ENCODE data around the gene SMIM45.
A peak's percentile ranks its signal among the peaks of the same experiment; 100 is the strongest.

SMIM45 gene

GRCh38 chr22:41976961-41977566 is 25.1 kb downstream of the SMIM45 start:
- Histone ChIP-seq H3K4ac (ENCODE audit: low read length) (no peak overlapping the region), H4K8ac (ENCODE audit: low read depth, low read length) (no peak overlapping the region), H3K4me1 (ENCODE audit: control insufficient read depth in 2 of 2, insufficient read depth in 1 of 2, low read depth in 1 of 2, low read length in 2 of 2) (peaks cover 10 to 12% of the 10 kb centered on the region in 2 donors), H2BK120ac (ENCODE audit: low read depth, low read length) (no peak overlapping the region), H3K14ac (ENCODE audit: low read length) (peak overlapping the region; percentile 84), H3K4me2 (ENCODE audit: insufficient read depth, low read length, poor library complexity, severe bottlenecking) (peak overlapping the region; percentile 93), H3K79me1 (ENCODE audit: low read depth, low read length) (no peaks in the 10 kb centered on the region), H3K9ac (ENCODE audit: low read depth, low read length, poor library complexity) (peak overlapping the region; percentile 95), H3K27ac (replicated peaks; ENCODE audit: low read length) (no peak overlapping the region), H3K27me3 (ENCODE audit: control insufficient read depth in 3 of 3, insufficient read depth in 3 of 3, low read depth in 1 of 3, low read length in 3 of 3) (peaks cover 0 to 18% (median 11%) of the 10 kb centered on the region in 3 experiments), H2AFZ (ENCODE audit: low read length) (peak overlapping the region; percentile 92), H3K36me3 (replicated peaks in 1 of 2; ENCODE audit: control insufficient read depth in 2 of 2, insufficient read depth in 2 of 2, low read length in 2 of 2) (peaks cover 0 to 12% of the 10 kb centered on the region in 2 donors), H2BK12ac (ENCODE audit: low read length) (peak overlapping the region; percentile 24), H3K4me3 (ENCODE audit: low read length in 2 of 2) (peak overlapping the region; percentile 85 to 95), H2AK5ac (ENCODE audit: low read depth, low read length) (peak overlapping the region; percentile 54), H2BK15ac (ENCODE audit: low read length) (peak overlapping the region; percentile 64), H2BK5ac (ENCODE audit: low read length) (no peak overlapping the region), H4K91ac (ENCODE audit: low read depth, low read length, poor library complexity) (peak overlapping the region; percentile 60), H3K23ac (ENCODE audit: low read depth, low read length, poor library complexity) (peak overlapping the region; percentile 90), H3K9me3 (replicated peaks in 1 of 2; ENCODE audit: control insufficient read depth in 2 of 2, insufficient read depth in 1 of 2, low read depth in 1 of 2, low read length in 2 of 2) (no peaks in the 10 kb centered on the region), H3K18ac (ENCODE audit: low read length) (peak overlapping the region; percentile 97)
- no CpG with 5 or more reads among the region's 46 CpGs for WGBS, 2 donors (ENCODE audit: extremely low coverage in 2 of 2, insufficient read length in 2 of 2, insufficient replicate concordance in 1 of 2)
- DNase-seq (ENCODE audit: low spot score) = no peak

- H3K14ac ChIP-seq (ENCODE audit: low read length) = no peak overlapping the region
- no peak overlapping the region for H4K91ac ChIP-seq (ENCODE audit: low read depth, low read length, poor library complexity)
- peaks cover 0 to 22% of the 10 kb centered on the region in 2 donors for H3K36me3 ChIP-seq (replicated peaks in 1 of 2; ENCODE audit: control insufficient read depth in 2 of 2, insufficient read depth in 2 of 2, low read length in 2 of 2)
- H3K9ac ChIP-seq (ENCODE audit: low read depth, low read length, poor library complexity) = no peak overlapping the region
- H3K79me1 ChIP-seq (ENCODE audit: low read depth, low read length) = no peaks in the 10 kb centered on the region
- H3K4me1 ChIP-seq (ENCODE audit: control insufficient read depth in 2 of 2, insufficient read depth in 1 of 2, low read depth in 1 of 2, low read length in 2 of 2) = peaks cover 10 to 12% of the 10 kb centered on the region in 2 donors
- H4K8ac ChIP-seq (ENCODE audit: low read depth, low read length) = no peak overlapping the region
- no peak overlapping the region for H2BK12ac ChIP-seq (ENCODE audit: low read length)
- H3K9me3 ChIP-seq (replicated peaks in 1 of 2; ENCODE audit: control insufficient read depth in 2 of 2, insufficient read depth in 1 of 2, low read depth in 1 of 2, low read length in 2 of 2) = no peaks in the 10 kb centered on the region
- no peak overlapping the region for H2BK15ac ChIP-seq (ENCODE audit: low read length)
- no peak overlapping the region for H2BK5ac ChIP-seq (ENCODE audit: low read length)
- no peak overlapping the region for H2AK5ac ChIP-seq (ENCODE audit: low read depth, low read length)
- no peak overlapping the region for H2BK120ac ChIP-seq (ENCODE audit: low read depth, low read length)
- no peak overlapping the region for H3K27ac ChIP-seq (replicated peaks; ENCODE audit: low read length)
- no peak overlapping the region for H3K23ac ChIP-seq (ENCODE audit: low read depth, low read length, poor library complexity)
- no peak for DNase-seq (ENCODE audit: low spot score)
- H3K4ac ChIP-seq (ENCODE audit: low read length) = no peak overlapping the region
- WGBS, 2 donors (ENCODE audit: extremely low coverage in 2 of 2, insufficient read length in 2 of 2, insufficient replicate concordance in 1 of 2) = no CpG with 5 or more reads among the region's 1 CpG
- H3K27me3 ChIP-seq (ENCODE audit: control insufficient read depth in 3 of 3, insufficient read depth in 3 of 3, low read depth in 1 of 3, low read length in 3 of 3) = peaks cover 0 to 18% (median 11%) of the 10 kb centered on the region in 3 experiments
- H3K4me3 ChIP-seq (ENCODE audit: low read length in 2 of 2) = no peak overlapping the region
- H2AFZ ChIP-seq (ENCODE audit: low read length) = no peak overlapping the region
- H3K18ac ChIP-seq (ENCODE audit: low read length) = no peak overlapping the region
- H3K4me2 ChIP-seq (ENCODE audit: insufficient read depth, low read length, poor library complexity, severe bottlenecking) = no peak overlapping the region
Measured at GRCh38 chr22:41978732-41979131, 26.8 kb downstream of the SMIM45 start.

- Histone ChIP-seq H3K4ac (ENCODE audit: low read length) (no peak overlapping the region), H3K4me2 (ENCODE audit: insufficient read depth, low read length, poor library complexity, severe bottlenecking) (no peak overlapping the region), H2BK120ac (ENCODE audit: low read depth, low read length) (no peak overlapping the region), H3K14ac (ENCODE audit: low read length) (no peak overlapping the region), H2AFZ (ENCODE audit: low read length) (no peak overlapping the region), H3K4me1 (ENCODE audit: control insufficient read depth in 2 of 2, insufficient read depth in 1 of 2, low read depth in 1 of 2, low read length in 2 of 2) (peaks cover 10 to 14% of the 10 kb centered on the region in 2 donors), H3K9me3 (replicated peaks in 1 of 2; ENCODE audit: control insufficient read depth in 2 of 2, insufficient read depth in 1 of 2, low read depth in 1 of 2, low read length in 2 of 2) (no peaks in the 10 kb centered on the region), H2BK5ac (ENCODE audit: low read length) (peak overlapping the region; percentile 57), H3K36me3 (replicated peaks in 1 of 2; ENCODE audit: control insufficient read depth in 2 of 2, insufficient read depth in 2 of 2, low read length in 2 of 2) (peaks cover 0 to 28% of the 10 kb centered on the region in 2 donors), H2BK12ac (ENCODE audit: low read length) (no peak overlapping the region), H3K4me3 (ENCODE audit: low read length in 2 of 2) (no peak overlapping the region), H2AK5ac (ENCODE audit: low read depth, low read length) (no peak overlapping the region), H3K9ac (ENCODE audit: low read depth, low read length, poor library complexity) (no peak overlapping the region), H3K23ac (ENCODE audit: low read depth, low read length, poor library complexity) (no peak overlapping the region), H2BK15ac (ENCODE audit: low read length) (no peak overlapping the region), H3K18ac (ENCODE audit: low read length) (no peak overlapping the region), H3K27ac (replicated peaks; ENCODE audit: low read length) (no peak overlapping the region), H3K79me1 (ENCODE audit: low read depth, low read length) (no peaks in the 10 kb centered on the region), H3K27me3 (ENCODE audit: control insufficient read depth in 3 of 3, insufficient read depth in 3 of 3, low read depth in 1 of 3, low read length in 3 of 3) (peaks cover 0 to 18% (median 11%) of the 10 kb centered on the region in 3 experiments), H4K8ac (ENCODE audit: low read depth, low read length) (no peak overlapping the region), H4K91ac (ENCODE audit: low read depth, low read length, poor library complexity) (no peak overlapping the region)
- no peak for DNase-seq (ENCODE audit: low spot score)
- no CpG with 5 or more reads among the region's 9 CpGs for WGBS, 2 donors (ENCODE audit: extremely low coverage in 2 of 2, insufficient read length in 2 of 2, insufficient replicate concordance in 1 of 2)
Measured at GRCh38 chr22:41979423-41980250, 27.7 kb downstream of the SMIM45 start.

- no peak overlapping the region for H3K27ac ChIP-seq (replicated peaks; ENCODE audit: low read length)
- peaks cover 4 to 52% of the 10 kb centered on the region in 2 donors for H3K36me3 ChIP-seq (replicated peaks in 1 of 2; ENCODE audit: control insufficient read depth in 2 of 2, insufficient read depth in 2 of 2, low read length in 2 of 2)
- H4K8ac ChIP-seq (ENCODE audit: low read depth, low read length) = no peak overlapping the region
- no peaks in the 10 kb centered on the region for H3K79me1 ChIP-seq (ENCODE audit: low read depth, low read length)
- H3K23ac ChIP-seq (ENCODE audit: low read depth, low read length, poor library complexity) = no peak overlapping the region
- no peak overlapping the region for H3K4me2 ChIP-seq (ENCODE audit: insufficient read depth, low read length, poor library complexity, severe bottlenecking)
- no peak overlapping the region for H4K91ac ChIP-seq (ENCODE audit: low read depth, low read length, poor library complexity)
- H2AFZ ChIP-seq (ENCODE audit: low read length) = no peak overlapping the region
- no peak overlapping the region for H2BK5ac ChIP-seq (ENCODE audit: low read length)
- H3K4me1 ChIP-seq (ENCODE audit: control insufficient read depth in 2 of 2, insufficient read depth in 1 of 2, low read depth in 1 of 2, low read length in 2 of 2) = peaks cover 0 to 5% of the 10 kb centered on the region in 2 donors
- no peak overlapping the region for H3K14ac ChIP-seq (ENCODE audit: low read length)
- no peak for DNase-seq (ENCODE audit: low spot score)
- no peak overlapping the region for H3K4ac ChIP-seq (ENCODE audit: low read length)
- H3K27me3 ChIP-seq (ENCODE audit: control insufficient read depth in 3 of 3, insufficient read depth in 3 of 3, low read depth in 1 of 3, low read length in 3 of 3) = no peaks in the 10 kb centered on the region
- no peak overlapping the region for H3K18ac ChIP-seq (ENCODE audit: low read length)
- no peak overlapping the region for H2BK15ac ChIP-seq (ENCODE audit: low read length)
- H2BK120ac ChIP-seq (ENCODE audit: low read depth, low read length) = no peak overlapping the region
- H3K9ac ChIP-seq (ENCODE audit: low read depth, low read length, poor library complexity) = no peak overlapping the region
- no peak overlapping the region for H3K4me3 ChIP-seq (ENCODE audit: low read length in 2 of 2)
- no peaks in the 10 kb centered on the region for H3K9me3 ChIP-seq (replicated peaks in 1 of 2; ENCODE audit: control insufficient read depth in 2 of 2, insufficient read depth in 1 of 2, low read depth in 1 of 2, low read length in 2 of 2)
- no CpG with 5 or more reads among the region's 5 CpGs for WGBS, 2 donors (ENCODE audit: extremely low coverage in 2 of 2, insufficient read length in 2 of 2, insufficient replicate concordance in 1 of 2)
- H2AK5ac ChIP-seq (ENCODE audit: low read depth, low read length) = no peak overlapping the region
- H2BK12ac ChIP-seq (ENCODE audit: low read length) = no peak overlapping the region
Measured at GRCh38 chr22:41982865-41983264, 30.9 kb downstream of the SMIM45 start.

All from neuronal stem cell (in vitro differentiated cells).